HG03108 (cell line): ENCODE data around the gene CAPNS2.

Experiments
- ATAC-seq: cut with Tn5 transposase; IDR thresholded peaks from one replicate; pipeline ENCODE4 v1.9.1; 2021; ENCODE audit warnings: moderate library complexity; ENCODE audit not compliant: unreplicated experiment

The CAPNS2 gene

DNA sequence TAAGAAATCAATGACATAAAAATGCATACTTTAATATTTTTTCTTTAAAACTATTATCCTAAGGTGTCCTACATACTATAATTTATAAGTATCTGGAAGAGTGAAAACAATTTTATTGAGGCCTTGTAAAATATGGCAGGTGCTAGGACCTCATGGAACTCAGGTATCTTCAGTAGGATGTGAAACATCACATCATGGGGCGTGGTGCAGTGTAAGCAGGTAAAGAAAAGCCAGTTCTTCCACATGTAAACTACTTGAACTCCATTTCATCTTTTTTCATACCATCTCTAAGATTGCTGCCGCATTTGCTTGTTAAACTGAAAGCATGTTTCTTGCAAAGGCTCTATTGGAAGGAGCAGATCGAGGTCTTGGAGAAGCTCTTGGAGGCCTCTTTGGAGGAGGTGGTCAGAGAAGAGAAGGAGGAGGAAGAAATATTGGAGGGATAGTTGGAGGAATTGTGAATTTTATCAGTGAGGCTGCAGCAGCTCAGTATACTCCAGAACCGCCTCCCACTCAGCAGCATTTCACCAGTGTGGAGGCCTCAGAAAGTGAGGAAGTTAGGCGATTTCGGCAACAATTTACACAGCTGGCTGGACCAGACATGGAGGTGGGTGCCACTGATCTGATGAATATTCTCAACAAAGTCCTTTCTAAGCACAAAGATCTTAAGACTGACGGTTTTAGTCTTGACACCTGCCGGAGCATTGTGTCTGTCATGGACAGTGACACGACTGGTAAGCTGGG is at the start of gene CAPNS2:
Gene CAPNS2, plus strand, starts transcription at position 253 of the 744 bp plus-strand sequence. Its CDS starts 73 bp downstream, at position 326.
- no peak for ATAC-seq

- no peak for ATAC-seq
Measured at GRCh38 chr16:55521792-55522191, 44.7 kb upstream of the CAPNS2 start.

- ATAC-seq: no peak
Measured at GRCh38 chr16:55526441-55526840, 40.0 kb upstream of the CAPNS2 start.

- no peak for ATAC-seq
Measured at GRCh38 chr16:55527885-55528284, 38.6 kb upstream of the CAPNS2 start.

- no peak for ATAC-seq
Measured at GRCh38 chr16:55529018-55529417, 37.5 kb upstream of the CAPNS2 start.

DNA sequence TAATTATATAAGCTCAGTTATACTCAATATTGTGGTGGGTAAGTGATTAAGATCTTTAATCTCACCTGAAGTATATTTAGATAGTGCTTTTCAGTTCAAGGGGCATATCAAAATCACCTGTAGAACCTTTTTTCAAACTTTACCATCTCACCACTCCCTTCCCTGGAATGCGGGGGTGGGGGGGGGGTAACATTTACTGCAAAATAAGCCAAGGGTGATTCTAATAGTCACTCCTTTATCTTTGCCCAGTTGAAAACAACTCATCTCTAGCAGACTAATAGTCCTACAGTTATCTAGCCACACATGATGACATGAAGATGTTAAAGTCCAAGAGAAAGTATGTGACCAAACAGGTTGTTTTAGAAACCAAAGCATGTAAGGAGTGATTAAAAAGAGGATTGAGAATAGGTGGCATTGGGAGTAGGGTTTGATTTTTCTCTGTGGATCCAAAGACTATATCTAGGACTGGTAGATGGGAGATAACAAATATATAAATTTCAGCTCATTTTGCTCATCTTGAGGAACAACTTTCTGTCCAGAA is 36.1 kb upstream of the CAPNS2 start:
- no peak for ATAC-seq

- ATAC-seq: no peak
Measured at GRCh38 chr16:55532227-55532626, 34.3 kb upstream of the CAPNS2 start.

DNA sequence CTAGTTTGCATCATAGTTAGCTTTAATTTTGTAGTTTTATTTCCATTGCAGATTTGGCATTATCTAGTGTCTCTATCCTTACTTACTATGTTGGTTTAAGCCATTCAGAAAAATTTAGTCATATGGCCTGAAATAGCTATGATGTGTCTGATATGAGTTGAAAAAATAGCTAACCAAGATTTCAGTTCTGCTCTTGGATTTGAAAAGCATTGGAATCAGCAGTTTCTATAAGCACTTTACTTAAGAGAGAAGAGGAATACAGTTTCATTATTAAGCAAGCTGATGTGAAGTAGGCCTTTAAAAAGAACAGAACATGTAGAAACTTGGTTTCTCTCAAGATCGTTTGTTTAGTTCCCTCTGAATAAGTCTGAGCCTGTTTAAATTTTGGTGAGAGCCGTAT is 31.7 kb upstream of the CAPNS2 start:
- no peak for ATAC-seq

- no peak for ATAC-seq
Measured at GRCh38 chr16:55539049-55539448, 27.4 kb upstream of the CAPNS2 start.

GRCh38 chr16:55539488-55539887 is 27.0 kb upstream of the CAPNS2 start:
- no peak for ATAC-seq

- ATAC-seq: no peak
Measured at GRCh38 chr16:55540221-55540620, 26.3 kb upstream of the CAPNS2 start.

GRCh38 chr16:55542459-55543082 is 23.9 kb upstream of the CAPNS2 start:
- ATAC-seq: no peak

- ATAC-seq: no peak
Measured at GRCh38 chr16:55543472-55543871, 23.0 kb upstream of the CAPNS2 start.

DNA sequence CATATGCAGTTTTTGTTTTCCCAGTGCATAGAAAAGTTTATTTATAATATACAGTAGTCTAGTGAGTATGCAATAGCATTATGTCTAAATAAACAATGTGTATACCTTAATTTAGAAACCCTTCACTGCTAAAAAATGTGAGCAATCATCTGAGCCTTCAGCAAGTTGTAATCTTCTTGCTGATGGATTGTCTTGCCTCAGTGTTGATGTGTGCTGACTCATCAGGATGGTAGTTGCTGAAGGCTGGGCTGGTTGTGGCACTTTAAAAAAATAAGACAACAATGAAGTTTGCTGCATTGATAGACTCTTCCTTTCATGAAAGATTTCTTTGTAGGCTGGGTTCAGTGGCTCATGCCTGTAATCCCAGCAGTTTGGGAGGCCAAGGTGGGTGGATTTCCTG is 13.9 kb upstream of the CAPNS2 start:
- no peak for ATAC-seq

GRCh38 chr16:55555436-55555835 is 11.0 kb upstream of the CAPNS2 start:
- no peak for ATAC-seq

DNA sequence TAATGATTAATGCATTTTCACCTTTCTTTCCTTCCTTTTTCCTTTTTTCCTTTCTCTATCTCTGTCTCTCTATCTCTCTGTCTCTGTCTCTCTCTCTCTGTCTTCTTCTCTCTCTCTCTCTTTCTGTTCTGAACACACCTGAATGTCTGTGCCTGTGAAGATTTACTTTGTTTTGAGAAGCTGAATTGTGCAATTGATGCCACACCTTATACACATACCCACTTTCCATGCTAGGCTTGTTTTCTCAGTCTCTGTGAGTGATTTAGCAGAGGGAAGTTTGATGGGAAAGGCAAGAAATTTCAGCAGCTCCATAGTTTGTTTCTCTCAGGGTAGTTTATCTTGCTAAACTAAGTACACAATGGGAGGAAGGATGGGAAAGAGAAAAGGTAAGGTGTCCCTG is 9.3 kb upstream of the CAPNS2 start:
- ATAC-seq: no peak

DNA sequence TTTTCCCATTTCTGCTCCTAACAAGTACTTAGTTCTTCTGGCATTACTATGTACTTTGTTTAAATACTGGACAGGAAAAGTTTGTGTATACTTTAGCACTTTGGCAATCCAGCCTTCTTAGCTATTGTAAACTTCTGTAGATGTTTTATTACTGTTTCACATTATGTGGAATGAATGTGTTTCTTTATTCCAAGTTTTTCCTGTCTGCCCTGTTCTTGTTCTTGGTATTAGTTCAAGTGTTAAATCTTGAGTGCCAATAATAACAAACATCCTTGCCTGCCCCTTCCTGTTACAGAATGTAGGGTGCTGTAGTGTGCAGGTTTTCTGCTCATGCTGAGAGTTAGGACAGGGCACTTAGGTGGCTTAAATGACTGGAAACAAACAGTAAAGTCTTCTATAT is 7.3 kb upstream of the CAPNS2 start:
- no peak for ATAC-seq

DNA sequence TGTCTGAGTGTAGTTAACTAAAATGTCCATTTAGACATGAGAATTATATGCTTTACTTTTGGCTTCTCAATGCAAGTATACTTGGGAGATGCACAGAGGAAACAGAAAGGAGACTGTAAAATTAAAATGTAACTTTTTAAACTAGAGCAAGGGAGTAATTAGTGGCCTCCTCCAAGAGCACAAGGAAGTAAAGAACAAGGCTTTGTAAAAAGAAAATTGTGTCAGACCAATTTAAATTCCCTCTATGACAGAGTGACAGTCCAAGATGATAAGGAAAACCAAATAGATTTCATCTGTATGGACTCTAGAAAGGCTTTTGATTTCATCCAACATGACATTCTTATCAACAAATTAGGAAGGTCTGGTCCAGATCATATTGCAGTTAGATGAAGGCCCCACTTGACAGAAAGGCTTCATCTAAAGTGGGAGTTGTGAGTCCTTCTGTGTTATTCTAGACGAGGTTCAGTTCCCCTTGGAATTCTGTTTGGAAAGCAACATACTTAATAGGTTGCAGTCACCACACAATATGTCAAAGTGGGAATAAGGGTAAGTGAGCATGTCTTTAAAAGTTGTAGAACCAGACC is 6.5 kb upstream of the CAPNS2 start:
- ATAC-seq: no peak

DNA sequence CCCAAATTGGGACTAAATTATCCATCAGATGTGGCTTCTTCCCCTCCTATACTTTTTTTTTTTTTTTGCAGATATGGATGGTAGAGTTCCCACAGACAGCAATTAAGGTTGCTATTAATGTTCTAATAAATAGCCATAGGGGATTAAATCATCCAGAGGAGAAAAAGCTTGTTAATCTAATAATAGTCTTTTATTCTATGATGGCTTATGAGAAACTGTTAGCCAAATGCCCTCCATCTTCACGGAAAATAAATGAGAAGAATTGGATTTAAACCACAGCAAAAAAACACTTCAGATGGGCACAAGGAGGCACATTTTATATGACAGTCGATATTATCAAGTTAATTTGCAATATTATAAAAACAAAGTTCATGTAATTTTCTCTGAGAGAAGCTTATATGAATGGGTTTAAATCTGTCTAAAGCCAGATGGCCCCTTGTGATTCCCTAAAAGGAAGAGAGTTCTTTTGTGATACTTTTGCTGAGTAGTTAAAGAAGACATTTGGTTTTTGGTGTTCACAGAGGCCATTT is 5.1 kb upstream of the CAPNS2 start:
- ATAC-seq: no peak

DNA sequence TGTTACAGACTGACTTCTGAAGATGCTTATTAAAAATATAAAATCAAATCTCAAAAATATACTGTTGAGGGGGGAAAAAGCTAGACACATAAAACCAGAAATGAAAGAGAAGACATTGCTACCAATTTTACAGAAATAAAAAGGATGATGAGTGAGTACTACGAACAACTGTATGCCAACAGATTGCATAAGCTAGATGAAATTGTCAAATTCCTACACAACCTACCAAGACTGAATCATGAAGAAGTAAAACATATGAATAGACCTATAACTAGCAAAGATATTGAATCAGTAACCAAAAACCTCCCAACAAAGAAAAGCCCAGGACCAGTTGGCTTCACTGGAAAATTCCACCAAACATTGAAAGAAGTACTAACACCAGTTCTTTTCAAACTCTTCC is 3.5 kb upstream of the CAPNS2 start:
- ATAC-seq: no peak

DNA sequence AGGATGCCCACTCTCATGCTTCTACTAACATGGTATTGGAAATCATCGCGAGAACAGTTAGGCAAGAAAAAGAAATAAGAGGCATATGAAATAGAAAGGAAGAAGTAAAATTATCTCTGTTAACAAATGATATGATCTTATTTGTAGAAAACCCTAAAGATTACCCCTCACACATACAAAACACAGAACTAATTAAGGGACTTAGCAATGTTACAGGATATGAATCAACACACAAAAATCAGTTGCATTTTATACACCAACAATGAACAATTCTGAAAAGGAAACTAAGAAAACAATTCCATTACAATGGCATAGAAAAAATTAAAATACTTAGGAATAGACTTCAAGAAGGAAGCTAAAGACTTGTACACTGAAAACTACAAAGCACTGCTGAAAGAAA is 2.7 kb upstream of the CAPNS2 start:
- ATAC-seq: no peak

- ATAC-seq: no peak
Measured at GRCh38 chr16:55565086-55565485, 1.4 kb upstream of the CAPNS2 start.
